Fibroblast of lung (primary cell): ENCODE measurements around the gene PGLYRP1. TPM values are rescaled to one million over a fixed set of nuclear protein-coding genes. Genes with fewer than 3 reads are reported as not detected.

Experiments
- DNase-seq, 2 donors: peaks; one replicate each; pipeline versions ENCODE4 v3.0.0 to v3.0.0-alpha.2; 2010; ENCODE audit warnings: low read depth in 2 of 2
- H2AFZ ChIP-seq: 2 replicates; pipeline ENCODE4 v1.5.1; 2012; ENCODE audit warnings: low read length, control low read depth, inconsistent platforms
- H3K27ac ChIP-seq: 2 replicates; pipeline ENCODE4 v1.5.1; 2011; ENCODE audit warnings: low read length, control low read depth; ENCODE audit not compliant: insufficient read depth
- H3K27me3 ChIP-seq: 2 replicates; pipeline ENCODE4 v1.5.1; 2011; ENCODE audit warnings: mild to moderate bottlenecking, low read length; ENCODE audit not compliant: control insufficient read depth, insufficient read depth
- H3K36me3 ChIP-seq: 2 replicates; pipeline ENCODE4 v1.5.1; 2011; ENCODE audit warnings: low read length; ENCODE audit not compliant: control insufficient read depth, insufficient read depth
- H3K4me1 ChIP-seq: 2 replicates; pipeline ENCODE4 v1.5.1; 2011; ENCODE audit warnings: low read length; ENCODE audit not compliant: control insufficient read depth, insufficient read depth; ENCODE audit errors: extremely low read depth
- H3K4me2 ChIP-seq: 2 replicates; pipeline ENCODE4 v1.5.1; 2011; ENCODE audit warnings: low read length, control low read depth; ENCODE audit not compliant: insufficient read depth; ENCODE audit errors: extremely low read depth
- H3K4me3 ChIP-seq, 4 experiments: fragments of 200-600 bp in 1 of 4; sonication (generic) in 1 of 4; replicated peaks in 1 of 4; 2 replicates each; pipeline ENCODE4 v1.5.1; 2011 to 2016; ENCODE audit warnings: low read length in 4 of 4, low read depth in 3 of 4, mild to moderate bottlenecking in 3 of 4, control low read depth in 2 of 4, inconsistent platforms in 1 of 4, mixed read lengths in 1 of 4; ENCODE audit not compliant: insufficient read depth in 1 of 4; ENCODE audit errors: control extremely low read depth in 1 of 4
- H3K79me2 ChIP-seq: 2 replicates; pipeline ENCODE4 v1.5.1; 2012; ENCODE audit warnings: mild to moderate bottlenecking, low read length, inconsistent platforms; ENCODE audit not compliant: control insufficient read depth, insufficient read depth
- H3K9ac ChIP-seq: 2 replicates; pipeline ENCODE4 v1.5.1; 2011; ENCODE audit warnings: mild to moderate bottlenecking, low read length, control low read depth; ENCODE audit not compliant: insufficient read depth
- H3K9me3 ChIP-seq: 2 replicates; pipeline ENCODE4 v1.5.1; 2012; ENCODE audit warnings: low read depth, low read length; ENCODE audit not compliant: control insufficient read depth, insufficient read depth
- H4K20me1 ChIP-seq: 2 replicates; pipeline ENCODE4 v1.5.1; 2011; ENCODE audit warnings: low read length; ENCODE audit not compliant: control insufficient read depth, insufficient read depth; ENCODE audit errors: extremely low read depth
- EZH2 ChIP-seq: IDR thresholded peaks from 2 replicates; pipeline ENCODE4 v1.5.1; 2012; ENCODE audit warnings: low read length, control low read depth, mild to moderate bottlenecking; ENCODE audit errors: missing control alignments
- polyA plus RNA-seq, 2 donors: library from polyadenylated mRNA; depleted of rRNA in 1 of 2; stranded (reverse) in 1 of 2; unstranded in 1 of 2; fragments of >200 nt; gene quantifications; 2 replicates each; pipeline ENCODE4 v1.2.1, GENCODE V29; 2011 to 2012; ENCODE audit warnings: missing spikeins in 1 of 2
- total RNA-seq: library from RNA; depleted of rRNA; stranded (reverse); fragments of >200 nt; gene quantifications from 2 replicates; pipeline ENCODE4 v1.2.1, GENCODE V29; 2014
- TF ChIP-seq, protein P1 (sequence below), 2 donors: IDR thresholded peaks in 1 of 2; conservative IDR thresholded peaks in 1 of 2; 1 replicate in 1 of 2; 2 replicates in 1 of 2; pipeline ENCODE4 v1.5.1; 2011 to 2012; ENCODE audit warnings: low read length in 2 of 2, control low read depth in 1 of 2, inconsistent platforms in 1 of 2, low read depth in 1 of 2, mild to moderate bottlenecking in 1 of 2

PGLYRP1 gene
- total and polyA plus RNA-seq, 2 donors (not counting 1 experiment from before 2014, with no cell fraction given): not detected

DNA sequence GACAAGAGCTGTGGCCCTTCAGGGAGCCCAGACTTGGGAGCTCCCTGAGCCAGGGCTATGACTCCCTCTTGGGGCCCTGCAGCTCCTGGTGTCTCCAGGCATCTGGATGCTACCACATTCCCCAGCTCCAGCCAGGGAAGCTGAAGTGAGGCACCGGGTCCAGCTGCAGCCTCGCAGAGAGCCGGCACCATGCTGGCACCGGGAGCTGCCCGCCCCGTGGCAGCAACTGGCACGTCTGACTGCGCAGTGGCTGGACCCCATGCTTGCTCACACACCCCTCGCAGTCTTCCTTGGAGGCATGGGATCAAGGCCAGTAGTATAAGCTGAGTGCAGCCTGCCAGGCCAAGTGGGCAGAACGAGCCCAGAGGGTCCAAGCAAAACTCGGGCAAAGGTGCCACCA lies 10.5 kb upstream of the PGLYRP1 start:
- Histone ChIP-seq H3K9me3 (no peaks in the 10 kb centered on the region), H3K4me2 (no peak overlapping the region), H3K27ac (no peak overlapping the region), H3K79me2 (no peaks in the 10 kb centered on the region), H2AFZ (no peak overlapping the region), H3K4me1 (no peaks in the 10 kb centered on the region), H4K20me1 (no peaks in the 10 kb centered on the region), H3K4me3 (no peak overlapping the region), H3K9ac (no peak overlapping the region), H3K36me3 (no peaks in the 10 kb centered on the region), H3K27me3 (no peaks in the 10 kb centered on the region)
- DNase-seq: no peak
- TF ChIP-seq EZH2: no peak
- TF ChIP-seq, protein P1, sequence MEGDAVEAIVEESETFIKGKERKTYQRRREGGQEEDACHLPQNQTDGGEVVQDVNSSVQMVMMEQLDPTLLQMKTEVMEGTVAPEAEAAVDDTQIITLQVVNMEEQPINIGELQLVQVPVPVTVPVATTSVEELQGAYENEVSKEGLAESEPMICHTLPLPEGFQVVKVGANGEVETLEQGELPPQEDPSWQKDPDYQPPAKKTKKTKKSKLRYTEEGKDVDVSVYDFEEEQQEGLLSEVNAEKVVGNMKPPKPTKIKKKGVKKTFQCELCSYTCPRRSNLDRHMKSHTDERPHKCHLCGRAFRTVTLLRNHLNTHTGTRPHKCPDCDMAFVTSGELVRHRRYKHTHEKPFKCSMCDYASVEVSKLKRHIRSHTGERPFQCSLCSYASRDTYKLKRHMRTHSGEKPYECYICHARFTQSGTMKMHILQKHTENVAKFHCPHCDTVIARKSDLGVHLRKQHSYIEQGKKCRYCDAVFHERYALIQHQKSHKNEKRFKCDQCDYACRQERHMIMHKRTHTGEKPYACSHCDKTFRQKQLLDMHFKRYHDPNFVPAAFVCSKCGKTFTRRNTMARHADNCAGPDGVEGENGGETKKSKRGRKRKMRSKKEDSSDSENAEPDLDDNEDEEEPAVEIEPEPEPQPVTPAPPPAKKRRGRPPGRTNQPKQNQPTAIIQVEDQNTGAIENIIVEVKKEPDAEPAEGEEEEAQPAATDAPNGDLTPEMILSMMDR (conservative IDR thresholded peaks at IDR 0.05 in 1 of 2, IDR thresholded peaks at IDR 0.05 in 1 of 2; ENCODE audit: low read depth in 1 of 2, low read length in 2 of 2): no peak

DNA sequence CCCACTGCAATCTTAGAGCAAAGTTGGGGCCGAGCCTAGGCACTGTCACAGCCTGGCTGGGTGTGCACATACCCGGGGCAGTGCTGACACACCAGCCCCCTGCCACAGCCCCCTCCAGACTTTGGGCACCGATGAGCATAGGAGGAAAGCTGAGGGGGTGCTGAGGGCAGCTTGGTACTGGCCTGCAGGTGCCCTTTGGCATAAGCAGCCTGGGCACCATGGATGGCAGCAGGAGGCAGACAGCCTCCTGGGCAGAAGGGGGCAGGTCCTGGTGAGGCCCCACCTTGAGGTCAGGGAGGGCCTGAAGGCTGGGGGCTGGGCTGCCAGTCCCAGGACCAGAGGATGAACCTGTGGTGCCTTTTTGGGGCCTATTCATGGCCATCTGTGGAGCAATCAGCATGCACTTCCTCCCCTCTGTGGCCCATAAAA lies 9.8 kb upstream of the PGLYRP1 start:
- Histone ChIP-seq H4K20me1 (no peaks in the 10 kb centered on the region), H2AFZ (no peak overlapping the region), H3K4me2 (no peak overlapping the region), H3K79me2 (no peaks in the 10 kb centered on the region), H3K27me3 (no peaks in the 10 kb centered on the region), H3K36me3 (no peaks in the 10 kb centered on the region), H3K4me3 (no peak overlapping the region), H3K9me3 (no peaks in the 10 kb centered on the region), H3K27ac (no peak overlapping the region), H3K9ac (no peak overlapping the region), H3K4me1 (no peaks in the 10 kb centered on the region)
- DNase-seq: no peak
- TF ChIP-seq EZH2: no peak
- TF ChIP-seq, protein P1 (conservative IDR thresholded peaks at IDR 0.05 in 1 of 2, IDR thresholded peaks at IDR 0.05 in 1 of 2; ENCODE audit: low read depth in 1 of 2, low read length in 2 of 2): no peak

- H4K20me1 ChIP-seq: no peaks in the 10 kb centered on the region
Measured at GRCh38 chr19:46031781-46032596, 9.1 kb upstream of the PGLYRP1 start.

More at GRCh38 chr19:46031781-46032596, 9.1 kb upstream of the PGLYRP1 start:
- H3K9ac ChIP-seq: no peak overlapping the region
- H2AFZ ChIP-seq: no peak overlapping the region
- H3K79me2 ChIP-seq: no peaks in the 10 kb centered on the region
- no peaks in the 10 kb centered on the region for H3K4me1 ChIP-seq
- H3K9me3 ChIP-seq: no peaks in the 10 kb centered on the region
- no peak for DNase-seq
- no peak overlapping the region for H3K4me3 ChIP-seq
- H3K4me2 ChIP-seq: no peak overlapping the region
- no peaks in the 10 kb centered on the region for H3K36me3 ChIP-seq
- no peak for TF ChIP-seq EZH2
- TF ChIP-seq, protein P1 (conservative IDR thresholded peaks at IDR 0.05 in 1 of 2, IDR thresholded peaks at IDR 0.05 in 1 of 2; ENCODE audit: low read depth in 1 of 2, low read length in 2 of 2): no peak
- no peak overlapping the region for H3K27ac ChIP-seq
- no peaks in the 10 kb centered on the region for H3K27me3 ChIP-seq
